OCI-LY3 (cell line): ENCODE results near the gene SLPI.

Experiments
- EZH2phosphoT487 ChIP-seq: fragments of 200-600 bp; shearing (Covaris generic); IDR thresholded peaks from 2 replicates; pipeline ENCODE4 v1.6.1; 2018; ENCODE audit warnings: antibody characterized with exemption, mixed run types, low read depth
- TF ChIP-seq, protein P1 (sequence below): fragments of 200-600, 300-600 bp; sonication (generic); IDR thresholded peaks from 2 replicates; pipeline ENCODE4 v1.5.1; 2014; ENCODE audit warnings: antibody characterized with exemption, low read length, low read depth

DNA sequence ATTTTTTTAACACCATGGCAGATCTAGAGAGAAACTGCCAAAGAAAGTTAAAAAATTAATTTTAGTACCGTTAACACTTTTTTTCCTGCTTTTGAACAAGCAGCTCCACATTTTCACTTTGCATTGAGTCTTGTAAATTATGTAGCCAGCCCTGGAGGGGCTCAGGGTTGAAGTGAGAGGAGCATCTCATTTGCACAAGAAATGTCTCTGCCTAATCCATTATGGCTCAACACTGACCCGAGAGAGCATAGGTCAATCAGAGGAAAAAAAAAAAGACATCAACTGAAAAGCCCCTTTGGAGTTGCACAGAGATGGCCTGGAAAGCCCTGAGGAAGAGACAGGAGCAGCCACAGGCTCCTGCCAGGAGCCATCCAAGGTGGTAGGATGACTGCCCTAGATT lies 4.3 kb upstream of the SLPI start:
- TF ChIP-seq, protein P1, sequence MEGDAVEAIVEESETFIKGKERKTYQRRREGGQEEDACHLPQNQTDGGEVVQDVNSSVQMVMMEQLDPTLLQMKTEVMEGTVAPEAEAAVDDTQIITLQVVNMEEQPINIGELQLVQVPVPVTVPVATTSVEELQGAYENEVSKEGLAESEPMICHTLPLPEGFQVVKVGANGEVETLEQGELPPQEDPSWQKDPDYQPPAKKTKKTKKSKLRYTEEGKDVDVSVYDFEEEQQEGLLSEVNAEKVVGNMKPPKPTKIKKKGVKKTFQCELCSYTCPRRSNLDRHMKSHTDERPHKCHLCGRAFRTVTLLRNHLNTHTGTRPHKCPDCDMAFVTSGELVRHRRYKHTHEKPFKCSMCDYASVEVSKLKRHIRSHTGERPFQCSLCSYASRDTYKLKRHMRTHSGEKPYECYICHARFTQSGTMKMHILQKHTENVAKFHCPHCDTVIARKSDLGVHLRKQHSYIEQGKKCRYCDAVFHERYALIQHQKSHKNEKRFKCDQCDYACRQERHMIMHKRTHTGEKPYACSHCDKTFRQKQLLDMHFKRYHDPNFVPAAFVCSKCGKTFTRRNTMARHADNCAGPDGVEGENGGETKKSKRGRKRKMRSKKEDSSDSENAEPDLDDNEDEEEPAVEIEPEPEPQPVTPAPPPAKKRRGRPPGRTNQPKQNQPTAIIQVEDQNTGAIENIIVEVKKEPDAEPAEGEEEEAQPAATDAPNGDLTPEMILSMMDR: no peak
- no peak for TF ChIP-seq EZH2phosphoT487
